CD4-positive, alpha-beta memory T cell (primary cell): Measurements from ENCODE around the gene CAPS. TPM values are rescaled to one million over a fixed set of nuclear protein-coding genes. Genes with fewer than 3 reads are reported as not detected.

Source experiments
- CTCF ChIA-PET: fragments of 350-600 bp; sonication (Branson Sonifier 250); formaldehyde crosslinking; loops from one replicate; lab custom pipeline; 2021; ENCODE audit warnings: inconsistent platforms; ENCODE audit not compliant: partially characterized antibody; lab: Charles Lee
- POLR2A ChIA-PET: fragments of 350-600 bp; sonication (Branson Sonifier 250); formaldehyde crosslinking; loops from one replicate; lab custom pipeline; 2021; ENCODE audit not compliant: partially characterized antibody; lab: Charles Lee
- DNase-seq, 5 donors: peaks; one replicate each; pipeline versions ENCODE4 v3.0.0 to v3.0.0-alpha.2; 2020 to 2022; ENCODE audit warnings: mixed read lengths in 1 of 5
- H3K27ac ChIP-seq: one replicate; pipeline ENCODE4 v1.7.0; 2013; ENCODE audit warnings: low read depth, low read length
- H3K27me3 ChIP-seq: 2 replicates; pipeline ENCODE4 v1.7.0; 2013; ENCODE audit warnings: mild to moderate bottlenecking, low read length, moderate library complexity; ENCODE audit not compliant: insufficient read depth
- H3K36me3 ChIP-seq: 2 replicates; pipeline ENCODE4 v1.7.0; 2013; ENCODE audit warnings: mild to moderate bottlenecking, low read length, moderate library complexity; ENCODE audit not compliant: insufficient read depth
- H3K4me1 ChIP-seq: 2 replicates; pipeline ENCODE4 v1.7.0; 2013; ENCODE audit warnings: mild to moderate bottlenecking, low read length, moderate library complexity; ENCODE audit not compliant: insufficient read depth
- H3K4me3 ChIP-seq, 2 donors: one replicate each; pipeline ENCODE4 v1.7.0; 2013; ENCODE audit warnings: low read length in 2 of 2, mild to moderate bottlenecking in 1 of 2
- H3K9me3 ChIP-seq, 2 donors: one replicate each; pipeline ENCODE4 v1.7.0; 2013; ENCODE audit warnings: low read length in 2 of 2, control low read depth in 1 of 2; ENCODE audit not compliant: control insufficient read depth in 1 of 2
- H3K27ac Mint-ChIP-seq, 7 donors: one replicate each; pipeline ENCODE4 v1.8.0; 2020 to 2021; ENCODE audit warnings: mixed read lengths in 7 of 7, mild to moderate bottlenecking in 6 of 7, inconsistent platforms in 3 of 7, moderate library complexity in 3 of 7
- H3K27me3 Mint-ChIP-seq, 2 donors: one replicate each; pipeline ENCODE4 v1.8.0; 2020 to 2021; ENCODE audit warnings: mixed read lengths in 2 of 2
- H3K36me3 Mint-ChIP-seq, 2 donors: one replicate each; pipeline ENCODE4 v1.8.0; 2020 to 2021; ENCODE audit warnings: mixed read lengths in 2 of 2, inconsistent platforms in 1 of 2, mild to moderate bottlenecking in 1 of 2
- H3K4me1 Mint-ChIP-seq, 4 donors: one replicate each; pipeline ENCODE4 v1.8.0; 2020 to 2021; ENCODE audit warnings: mixed read lengths in 4 of 4, mild to moderate bottlenecking in 1 of 4
- H3K4me3 Mint-ChIP-seq, 8 donors: one replicate each; pipeline ENCODE4 v1.8.0; 2020 to 2021; ENCODE audit warnings: mixed read lengths in 8 of 8, mild to moderate bottlenecking in 7 of 8, moderate library complexity in 6 of 8, inconsistent platforms in 3 of 8
- H3K9me3 Mint-ChIP-seq, 8 donors: one replicate each; pipeline ENCODE4 v1.8.0; 2020 to 2021; ENCODE audit warnings: mixed read lengths in 8 of 8, mild to moderate bottlenecking in 5 of 8, inconsistent platforms in 3 of 8, moderate library complexity in 1 of 8
- intact Hi-C: fragments of 100-400 bp; cut with micrococcal nuclease; formaldehyde crosslinking; loops from one replicate; pipeline ENCODE4 v1.15.1; 2023
- polyA plus RNA-seq, 2 donors: library from polyadenylated mRNA; unstranded; fragments of 300-500 nt; fragmentation: Illumina TruSeq; gene quantifications; one replicate each; pipeline ENCODE4 v1.2.3, GENCODE V29; 2021
- total RNA-seq, 2 experiments: library from RNA; stranded (reverse); gene quantifications; one replicate each; pipeline ENCODE4 v1.2.3, GENCODE V29; 2021

Gene CAPS
- total RNA-seq (10 to 100 TPM; 65.0 to 68.0 TPM), polyA plus RNA-seq (1 to 10 TPM; 1.7 to 4.3 TPM)

- intact Hi-C loops: no loop called here
- Mint-ChIP-seq H3K4me3 (no peak within 1 kb of the TSS), H3K4me1 (no peaks in the 10 kb centered on the region), H3K27me3 (no peaks in the 10 kb centered on the region), H3K27ac (peak within 1 kb of the TSS in 3 of 7 donors; percentile 9 to 70 (median 42)), H3K36me3 (peaks cover 10 to 33% of the 10 kb centered on the region in 2 donors), H3K9me3 (peaks cover 0 to 4% (median 0%) of the 10 kb centered on the region in 8 donors)
- no peak within 1 kb of the TSS for H3K27ac ChIP-seq
- H3K27me3 ChIP-seq: no peaks in the 10 kb centered on the region
- ChIA-PET CTCF (no interaction called here), POLR2A (interaction anchor here (0.7 to 2.8 kb wide), 2 partner anchors 9 to 48 kb away, joined by 3 to 7 read pairs; partner anchors contain the start of gene VMAC)
- H3K4me1 ChIP-seq: no peaks in the 10 kb centered on the region
- no peak within 1 kb of the TSS for H3K4me3 ChIP-seq
- H3K9me3 ChIP-seq: no peaks in the 10 kb centered on the region
- no peak for DNase-seq
- H3K36me3 ChIP-seq: peaks cover 35% of the 10 kb centered on the region
Measured at GRCh38 chr19:5913739-5914357, at the start of gene CAPS. CAPS (plus strand) TSS chr19:5914254; CDS start chr19:5914407, 153 bp downstream.

GRCh38 chr19:5864725-5865486 is 49.1 kb upstream of the CAPS start:
- H3K9me3 ChIP-seq: no peaks in the 10 kb centered on the region
- intact Hi-C loops: no loop called here
- no peaks in the 10 kb centered on the region for H3K27me3 ChIP-seq
- no peaks in the 10 kb centered on the region for H3K36me3 Mint-ChIP-seq
- H3K9me3 Mint-ChIP-seq: no peaks in the 10 kb centered on the region
- DNase-seq: no peak
- H3K4me3 Mint-ChIP-seq: no peak overlapping the region
- POLR2A ChIA-PET: no interaction called here
- peaks cover 2 to 5% of the 10 kb centered on the region in 2 donors for H3K27me3 Mint-ChIP-seq
- H3K4me1 Mint-ChIP-seq: no peaks in the 10 kb centered on the region
- peak overlapping the region in 1 of 7 donors; percentile 35 for H3K27ac Mint-ChIP-seq
- no peaks in the 10 kb centered on the region for H3K4me1 ChIP-seq
- H3K4me3 ChIP-seq: no peak overlapping the region
- CTCF ChIA-PET: no interaction called here
- H3K36me3 ChIP-seq: no peaks in the 10 kb centered on the region
- no peak overlapping the region for H3K27ac ChIP-seq

- no peaks in the 10 kb centered on the region for H3K9me3 ChIP-seq
- POLR2A ChIA-PET: no interaction called here
- H3K27ac ChIP-seq: no peak overlapping the region
- Mint-ChIP-seq H3K27me3 (peaks cover 2 to 3% of the 10 kb centered on the region in 2 donors), H3K36me3 (no peaks in the 10 kb centered on the region), H3K27ac (peak overlapping the region in 1 of 7 donors; percentile 42), H3K9me3 (no peaks in the 10 kb centered on the region), H3K4me1 (no peaks in the 10 kb centered on the region), H3K4me3 (no peak overlapping the region)
- CTCF ChIA-PET: no interaction called here
- no peaks in the 10 kb centered on the region for H3K36me3 ChIP-seq
- no peaks in the 10 kb centered on the region for H3K4me1 ChIP-seq
- intact Hi-C loops: no loop called here
- no peak overlapping the region for H3K4me3 ChIP-seq
- H3K27me3 ChIP-seq: no peaks in the 10 kb centered on the region
- DNase-seq: no peak
Measured at GRCh38 chr19:5865772-5866171, 48.3 kb upstream of the CAPS start.

GRCh38 chr19:5867201-5868136 is 46.6 kb upstream of the CAPS start:
- H3K27ac Mint-ChIP-seq: peak overlapping the region in 2 of 7 donors; percentile 61 to 62
- ChIA-PET POLR2A (no interaction called here), CTCF (no interaction called here)
- no peak overlapping the region for H3K27ac ChIP-seq
- H3K4me3 ChIP-seq: no peak overlapping the region
- H3K36me3 Mint-ChIP-seq: no peaks in the 10 kb centered on the region
- no peak for DNase-seq
- H3K27me3 Mint-ChIP-seq: peaks cover 2 to 3% of the 10 kb centered on the region in 2 donors
- H3K4me3 Mint-ChIP-seq: no peak overlapping the region
- intact Hi-C loops: no loop called here
- H3K9me3 Mint-ChIP-seq: no peaks in the 10 kb centered on the region
- no peaks in the 10 kb centered on the region for H3K4me1 Mint-ChIP-seq
- no peaks in the 10 kb centered on the region for H3K27me3 ChIP-seq
- no peaks in the 10 kb centered on the region for H3K36me3 ChIP-seq
- no peaks in the 10 kb centered on the region for H3K4me1 ChIP-seq
- H3K9me3 ChIP-seq: no peaks in the 10 kb centered on the region

- POLR2A ChIA-PET: no interaction called here
- CTCF ChIA-PET: no interaction called here
- H3K36me3 ChIP-seq: no peaks in the 10 kb centered on the region
- H3K9me3 ChIP-seq: no peaks in the 10 kb centered on the region
- Mint-ChIP-seq H3K9me3 (no peaks in the 10 kb centered on the region), H3K4me1 (no peaks in the 10 kb centered on the region), H3K4me3 (no peak overlapping the region), H3K36me3 (no peaks in the 10 kb centered on the region), H3K27me3 (peaks cover 1 to 2% of the 10 kb centered on the region in 2 donors), H3K27ac (no peak overlapping the region)
- no peaks in the 10 kb centered on the region for H3K27me3 ChIP-seq
- no peak for DNase-seq
- no peaks in the 10 kb centered on the region for H3K4me1 ChIP-seq
- no peak overlapping the region for H3K4me3 ChIP-seq
- H3K27ac ChIP-seq: no peak overlapping the region
- intact Hi-C loops: no loop called here
Measured at GRCh38 chr19:5870986-5871394, 43.1 kb upstream of the CAPS start.

GRCh38 chr19:5873617-5874199 is 40.3 kb upstream of the CAPS start:
- Mint-ChIP-seq H3K4me3 (no peak overlapping the region), H3K27ac (no peak overlapping the region), H3K9me3 (no peaks in the 10 kb centered on the region), H3K36me3 (no peaks in the 10 kb centered on the region), H3K27me3 (peaks cover 8% of the 10 kb centered on the region in 2 donors), H3K4me1 (no peaks in the 10 kb centered on the region)
- Histone ChIP-seq H3K36me3 (no peaks in the 10 kb centered on the region), H3K27me3 (no peaks in the 10 kb centered on the region), H3K9me3 (no peaks in the 10 kb centered on the region), H3K27ac (no peak overlapping the region), H3K4me3 (no peak overlapping the region), H3K4me1 (no peaks in the 10 kb centered on the region)
- intact Hi-C loops: no loop called here
- DNase-seq: no peak
- ChIA-PET POLR2A (no interaction called here), CTCF (no interaction called here)
